ENCODE measurements around the gene RAB11B. TPM values are rescaled to one million over a fixed set of nuclear protein-coding genes. Genes with fewer than 3 reads are reported as not detected.

The RAB11B gene
- total and polyA plus RNA-seq, 2 of the 13 experiments (the other 11 are each of a cell fraction or from before 2014, with no cell fraction given): 6.0 to 28.4 TPM

GRCh38 chr19:8387688-8388611 lies 2.2 kb upstream of the RAB11B start (continued):
- peak; percentile 71; the same call in 1 of the 2 replicates for TF ChIP-seq FOXP1 (IDR thresholded peaks at IDR 0.05)
- peak; percentile 95 for TF ChIP-seq FOXP1 (CRISPR knock-in tag; IDR thresholded peaks at IDR 0.05)
- TF ChIP-seq TSC22D2 (CRISPR knock-in tag; IDR thresholded peaks at IDR 0.05; ENCODE audit: borderline replicate concordance): no peak
- 0 out of 2 replicates have a peak, but pooled peaks have one; percentile 13 for TF ChIP-seq SIN3B (IDR thresholded peaks at IDR 0.05; ENCODE audit: low read length)
- TF ChIP-seq ZC3H13 (CRISPR knock-in tag; IDR thresholded peaks at IDR 0.05): no peak; the same call in 1 of the 2 replicates
- TF ChIP-seq ZNF691 (CRISPR knock-in tag; IDR thresholded peaks at IDR 0.05; ENCODE audit: borderline replicate concordance, low read depth): no peak
- no peak for TF ChIP-seq SP1 (IDR thresholded peaks at IDR 0.05)
- TF ChIP-seq SP1 (CRISPR knock-in tag; IDR thresholded peaks at IDR 0.05): no peak
- TF ChIP-seq ZNF710 (CRISPR knock-in tag; IDR thresholded peaks at IDR 0.05; ENCODE audit: borderline replicate concordance): peak; percentile 83; the same call in 1 of the 2 replicates
- peak; percentile 81 for TF ChIP-seq NR2F6 (IDR thresholded peaks at IDR 0.05)
- TF ChIP-seq NR2F6 (CRISPR knock-in tag; IDR thresholded peaks at IDR 0.05): peak; percentile 87
- TF ChIP-seq ZNF550 (CRISPR knock-in tag; IDR thresholded peaks at IDR 0.05; ENCODE audit: borderline replicate concordance): no peak
- TF ChIP-seq MTA1 (CRISPR knock-in tag; IDR thresholded peaks at IDR 0.05; ENCODE audit: borderline replicate concordance): no peak
- no peak for TF ChIP-seq BORCS8-MEF2B (CRISPR knock-in tag; IDR thresholded peaks at IDR 0.05)
- peak; percentile 88 for TF ChIP-seq PHF21A (CRISPR knock-in tag; IDR thresholded peaks at IDR 0.05)
- peak; percentile 59 for TF ChIP-seq KAT8 (CRISPR knock-in tag; IDR thresholded peaks at IDR 0.05)
- TF ChIP-seq HNRNPH1 (optimal IDR thresholded peaks at IDR 0.05; ENCODE audit: low read depth, low read length): no peak
- peak; percentile 80; the same call in 1 of the 2 replicates for TF ChIP-seq ATF1 (CRISPR knock-in tag; IDR thresholded peaks at IDR 0.05)
- TF ChIP-seq KDM6A (CRISPR knock-in tag; IDR thresholded peaks at IDR 0.05; ENCODE audit: low read depth): peak; percentile 77
- TF ChIP-seq STAT5B (CRISPR knock-in tag; IDR thresholded peaks at IDR 0.05): no peak
- no peak for TF ChIP-seq MAFG (CRISPR knock-in tag; IDR thresholded peaks at IDR 0.05)
- TF ChIP-seq ELF4 (CRISPR knock-in tag; IDR thresholded peaks at IDR 0.05; ENCODE audit: borderline replicate concordance): no peak
- no peak for TF ChIP-seq ZUFSP (CRISPR knock-in tag; IDR thresholded peaks at IDR 0.05; ENCODE audit: borderline replicate concordance)
- TF ChIP-seq ZBTB21 (CRISPR knock-in tag; IDR thresholded peaks at IDR 0.05): peak; percentile 97
- peak; percentile 93 for TF ChIP-seq MEIS2 (CRISPR knock-in tag; IDR thresholded peaks at IDR 0.05)
- no peak for TF ChIP-seq ZNF552 (CRISPR knock-in tag; IDR thresholded peaks at IDR 0.05; ENCODE audit: borderline replicate concordance)
- TF ChIP-seq GPBP1L1 (CRISPR knock-in tag; IDR thresholded peaks at IDR 0.05): no peak
